Measurements from ENCODE around the gene KIAA1549.

GRCh38 chr7:138814816-138815332, 166.3 kb downstream of the KIAA1549 start:
- TF ChIP-seq CTCF (IDR thresholded peaks at IDR 0.05; ENCODE audit: low read depth, low read length): no peak
- TF ChIP-seq EZH2phosphoT487 (IDR thresholded peaks at IDR 0.05; ENCODE audit: low read depth): no peak

Measured in OCI-LY3 (cell line).